AG10803 (cell line): Measurements from ENCODE around the gene METRNL.

Source experiments
- DNase-seq: peaks from one replicate; pipeline ENCODE4 v3.0.0; 2010; ENCODE audit warnings: low read depth
- H3K4me3 ChIP-seq: 2 replicates; pipeline ENCODE4 v1.5.1; 2011; ENCODE audit warnings: mild to moderate bottlenecking, low read length, control low read depth
- TF ChIP-seq, protein P1 (sequence below): conservative IDR thresholded peaks from 2 replicates; pipeline ENCODE4 v1.5.1; 2011; ENCODE audit warnings: mild to moderate bottlenecking, low read length, control low read depth, inconsistent platforms

METRNL gene

GRCh38 chr17:83122834-83123233, 43.4 kb downstream of the METRNL start:
- peak; percentile 79 for DNase-seq
- TF ChIP-seq, protein P1, sequence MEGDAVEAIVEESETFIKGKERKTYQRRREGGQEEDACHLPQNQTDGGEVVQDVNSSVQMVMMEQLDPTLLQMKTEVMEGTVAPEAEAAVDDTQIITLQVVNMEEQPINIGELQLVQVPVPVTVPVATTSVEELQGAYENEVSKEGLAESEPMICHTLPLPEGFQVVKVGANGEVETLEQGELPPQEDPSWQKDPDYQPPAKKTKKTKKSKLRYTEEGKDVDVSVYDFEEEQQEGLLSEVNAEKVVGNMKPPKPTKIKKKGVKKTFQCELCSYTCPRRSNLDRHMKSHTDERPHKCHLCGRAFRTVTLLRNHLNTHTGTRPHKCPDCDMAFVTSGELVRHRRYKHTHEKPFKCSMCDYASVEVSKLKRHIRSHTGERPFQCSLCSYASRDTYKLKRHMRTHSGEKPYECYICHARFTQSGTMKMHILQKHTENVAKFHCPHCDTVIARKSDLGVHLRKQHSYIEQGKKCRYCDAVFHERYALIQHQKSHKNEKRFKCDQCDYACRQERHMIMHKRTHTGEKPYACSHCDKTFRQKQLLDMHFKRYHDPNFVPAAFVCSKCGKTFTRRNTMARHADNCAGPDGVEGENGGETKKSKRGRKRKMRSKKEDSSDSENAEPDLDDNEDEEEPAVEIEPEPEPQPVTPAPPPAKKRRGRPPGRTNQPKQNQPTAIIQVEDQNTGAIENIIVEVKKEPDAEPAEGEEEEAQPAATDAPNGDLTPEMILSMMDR, result no peak
- no peak overlapping the region for H3K4me3 ChIP-seq

DNA sequence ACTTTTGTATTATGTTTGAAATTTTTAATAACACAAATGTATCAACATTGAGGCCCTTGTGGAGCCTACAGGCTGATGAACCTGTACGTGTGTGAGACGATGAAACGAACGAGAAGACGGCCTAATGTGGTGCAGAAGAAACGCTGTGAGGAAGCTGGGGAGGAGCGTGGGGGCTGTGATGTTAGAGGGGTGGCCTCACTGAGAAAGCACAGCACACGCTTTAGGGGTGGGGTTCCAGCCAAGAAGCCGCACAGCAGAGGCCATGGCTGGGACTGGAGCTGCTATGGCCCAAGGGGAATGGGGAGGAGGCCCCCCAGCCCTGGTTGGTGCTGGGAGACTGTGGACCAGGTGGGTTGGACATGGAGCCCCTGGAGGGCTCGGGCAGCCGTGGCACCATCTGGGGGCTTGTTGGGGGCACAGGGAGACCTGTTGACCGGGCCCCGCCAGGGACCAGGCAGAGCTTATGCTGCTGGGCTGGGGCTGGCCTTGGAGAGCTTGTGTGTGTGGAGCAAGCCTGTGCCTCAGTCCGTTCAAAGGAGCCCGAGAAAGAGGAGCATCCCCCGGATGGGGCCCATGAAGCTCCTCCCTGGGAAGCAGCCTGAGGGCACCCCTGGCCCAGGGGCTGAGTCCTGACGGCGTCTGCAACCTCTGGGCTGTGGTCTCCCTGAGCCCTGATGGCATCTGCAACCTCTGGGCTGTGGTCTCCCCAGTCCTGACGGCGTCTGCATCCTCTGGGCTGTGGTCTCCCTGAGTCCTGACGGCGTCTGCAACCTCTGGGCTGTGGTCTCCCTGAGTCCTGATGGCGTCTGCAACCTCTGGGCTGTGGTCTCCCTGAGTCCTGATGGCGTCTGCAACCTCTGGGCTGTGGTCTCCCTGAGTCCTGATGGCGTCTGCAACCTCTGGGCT, 44.7 kb downstream of the METRNL start:
- no peak overlapping the region for H3K4me3 ChIP-seq
- TF ChIP-seq, protein P1, result no peak
- no peak for DNase-seq

DNA sequence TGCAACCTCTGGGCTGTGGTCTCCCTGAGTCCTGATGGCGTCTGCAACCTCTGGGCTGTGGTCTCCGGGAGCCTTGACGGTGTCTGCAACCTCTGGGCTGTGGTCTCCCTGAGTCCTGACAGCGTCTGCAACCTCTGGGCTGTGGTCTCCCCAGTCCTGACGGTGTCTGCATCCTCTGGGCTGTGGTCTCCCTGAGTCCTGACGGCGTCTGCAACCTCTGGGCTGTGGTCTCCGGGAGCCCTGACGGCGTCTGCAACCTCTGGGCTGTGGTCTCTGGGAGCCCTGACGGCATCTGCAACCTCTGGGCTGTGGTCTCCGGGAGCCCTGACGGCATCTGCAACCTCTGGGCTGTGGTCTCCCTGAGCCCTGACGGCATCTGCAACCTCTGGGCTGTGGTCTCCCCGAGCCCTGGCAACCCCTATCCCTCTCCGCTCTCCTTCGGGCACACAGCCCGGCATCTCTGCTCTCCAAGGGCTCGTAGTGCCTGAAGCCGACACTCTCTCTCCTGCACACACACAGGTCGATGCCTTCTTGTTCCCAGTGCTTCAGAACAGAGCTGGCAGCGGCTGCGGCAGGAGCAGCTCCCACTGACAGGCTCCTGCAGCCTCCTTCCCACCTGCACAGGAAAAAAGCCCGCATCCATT, 45.6 kb downstream of the METRNL start:
- TF ChIP-seq, protein P1, result no peak
- no peak for DNase-seq
- H3K4me3 ChIP-seq, result no peak overlapping the region

DNA sequence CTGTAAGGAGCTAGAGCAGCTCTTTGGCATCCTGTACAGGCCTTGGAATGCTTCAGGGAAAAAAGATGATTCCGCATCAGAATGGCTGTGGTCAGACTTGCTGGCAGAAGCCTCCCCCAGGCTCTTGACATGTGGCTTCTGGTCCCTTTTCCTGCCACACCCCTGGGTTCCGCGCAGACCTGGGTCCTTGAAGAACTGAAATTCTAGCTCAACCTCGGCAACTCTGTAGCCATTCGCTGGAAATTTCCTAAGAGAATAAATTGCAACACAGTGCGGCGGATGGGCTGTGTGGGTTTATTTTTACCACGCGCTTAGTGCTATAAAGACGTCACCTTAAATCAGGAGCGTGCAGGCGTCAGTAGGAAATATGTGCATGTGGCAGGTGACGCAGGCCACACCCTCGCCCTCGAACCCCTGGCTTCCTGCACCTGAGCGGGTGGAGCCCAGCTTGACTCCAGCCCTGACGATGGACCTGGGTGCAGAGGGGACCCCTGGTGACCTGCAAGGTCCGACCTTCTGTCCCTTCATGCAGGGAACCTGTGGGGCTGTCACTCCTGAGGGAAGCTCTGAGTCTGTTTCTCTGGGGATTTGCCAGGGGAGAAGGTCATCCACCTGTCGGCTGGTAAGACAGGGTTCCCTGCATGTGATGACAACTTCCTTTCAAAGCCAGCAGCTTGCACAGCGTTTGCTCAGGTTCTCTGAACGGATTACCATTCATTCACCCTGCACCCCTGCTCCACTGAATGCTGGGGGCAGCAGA, 46.3 kb downstream of the METRNL start:
- H3K4me3 ChIP-seq, result no peak overlapping the region
- peak; percentile 80 for DNase-seq
- TF ChIP-seq, protein P1, result no peak

GRCh38 chr17:83126275-83126811, 46.9 kb downstream of the METRNL start:
- H3K4me3 ChIP-seq, result no peak overlapping the region
- TF ChIP-seq, protein P1, result no peak
- no peak for DNase-seq

DNA sequence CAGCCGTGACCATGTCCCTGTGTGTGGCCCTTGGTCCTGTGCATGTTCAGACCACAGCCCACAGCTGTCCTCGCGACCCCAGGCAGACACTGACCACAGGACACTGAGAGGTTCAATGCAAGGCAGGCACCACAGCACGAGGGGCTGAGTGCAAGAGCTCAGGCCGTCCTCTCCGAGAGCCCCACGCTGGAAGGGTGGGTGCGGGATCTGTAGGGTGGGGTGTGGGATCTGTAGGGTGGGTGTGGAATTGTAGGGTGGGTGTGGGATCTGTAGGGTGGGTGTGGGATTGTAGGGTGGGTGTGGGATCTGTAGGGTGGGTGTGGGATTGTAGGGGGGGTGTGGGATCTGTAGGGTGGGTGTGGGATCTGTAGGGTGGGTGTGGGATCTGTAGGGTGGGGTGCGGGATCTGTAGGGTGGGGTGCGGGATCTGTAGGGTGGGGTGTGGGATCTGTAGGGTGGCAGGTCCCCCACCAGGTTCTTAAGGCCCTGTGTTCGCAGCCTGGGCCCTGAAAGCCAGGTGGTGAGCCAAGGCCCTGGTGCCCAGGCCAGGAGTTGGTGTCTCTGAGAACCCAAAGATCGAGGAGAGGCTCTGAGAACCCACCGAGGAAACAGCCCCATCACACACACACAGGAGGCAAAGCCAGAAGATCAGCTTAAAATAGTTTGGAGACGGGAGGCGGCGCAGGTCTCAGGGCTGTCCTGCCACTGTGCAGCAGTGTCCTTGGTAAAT, 48.2 kb downstream of the METRNL start:
- H3K4me3 ChIP-seq, result no peak overlapping the region
- TF ChIP-seq, protein P1, result no peak
- DNase-seq, result no peak
